GM19324 (cell line): ENCODE measurements around the gene TCAIM.

ENCODE experiments used
- ATAC-seq: cut with Tn5 transposase; IDR thresholded peaks from one replicate; pipeline ENCODE4 v1.9.1; 2021; ENCODE audit warnings: mild to moderate bottlenecking, moderate library complexity; ENCODE audit not compliant: unreplicated experiment, low FRiP score

The TCAIM gene

GRCh38 chr3:44338010-44338827 is at the start of gene TCAIM:
TCAIM (plus strand) TSS chr3:44338766; CDS start chr3:44354783, 16,017 bp downstream.
- peak; percentile 98 for ATAC-seq

GRCh38 chr3:44289882-44290462 is 48.6 kb upstream of the TCAIM start:
- ATAC-seq = no peak

DNA sequence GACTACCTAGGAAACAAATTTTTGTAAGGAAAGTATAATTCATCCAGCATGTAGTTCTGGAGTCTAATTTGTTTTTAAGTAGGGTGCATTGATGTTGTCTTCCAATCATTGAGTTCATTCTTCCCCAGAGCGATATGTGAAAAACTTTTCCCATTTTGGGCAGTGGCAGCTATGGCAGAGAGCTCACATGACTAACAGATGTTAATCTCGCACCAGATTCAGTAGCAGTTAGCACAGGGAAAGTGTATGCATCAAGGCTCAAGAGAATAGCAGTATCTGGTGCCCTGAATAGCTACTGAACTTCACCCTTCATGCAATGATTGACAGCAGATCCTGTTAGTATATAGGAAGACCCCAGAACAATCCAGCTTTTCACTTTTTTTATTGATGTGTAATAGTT is 46.3 kb upstream of the TCAIM start:
- no peak for ATAC-seq

DNA sequence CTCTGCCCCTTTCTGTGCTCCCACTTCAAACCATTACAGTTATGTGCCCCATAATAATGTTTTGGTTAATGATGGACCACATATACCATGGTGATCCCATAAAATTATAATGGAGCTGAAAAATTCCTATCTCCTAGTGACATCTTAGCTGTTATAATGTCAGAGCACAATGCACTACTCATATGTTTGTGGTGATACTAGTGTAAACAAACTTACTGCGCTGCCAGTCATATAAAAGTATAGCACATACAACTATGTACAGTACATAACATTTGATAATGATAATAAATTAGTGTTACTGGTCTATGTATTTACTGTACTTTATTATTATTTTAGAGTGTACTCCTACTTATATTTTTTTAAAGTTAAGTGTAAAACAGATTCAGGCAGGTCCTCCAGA is 45.6 kb upstream of the TCAIM start:
- no peak for ATAC-seq

- ATAC-seq = no peak
These were observed 41.3 kb upstream of the TCAIM start for GRCh38 chr3:44297255-44297654.

- ATAC-seq = no peak
These were observed 36.8 kb upstream of the TCAIM start for GRCh38 chr3:44301746-44302145.

GRCh38 chr3:44309500-44309899 is 29.1 kb upstream of the TCAIM start:
- no peak for ATAC-seq

DNA sequence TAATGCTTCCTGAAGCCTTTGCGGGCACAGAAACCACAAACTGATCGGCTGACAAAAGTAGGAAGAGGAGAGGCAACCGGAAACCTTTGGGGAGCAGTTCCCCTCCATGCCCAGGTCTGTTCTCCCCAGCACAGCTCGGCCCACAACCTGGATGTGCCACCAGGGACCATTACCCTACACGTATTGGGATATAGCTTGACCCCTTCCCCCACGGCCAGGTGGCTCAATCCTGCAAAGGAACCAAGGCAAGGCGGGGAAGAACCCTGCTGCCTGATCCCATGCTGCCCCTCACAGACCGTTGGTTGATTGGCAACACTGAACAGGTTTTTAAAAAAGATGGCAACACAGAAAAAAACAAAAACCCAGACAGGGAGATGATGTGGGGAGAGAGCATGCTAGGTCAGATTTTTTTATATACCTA is 19.7 kb upstream of the TCAIM start:
- no peak for ATAC-seq

DNA sequence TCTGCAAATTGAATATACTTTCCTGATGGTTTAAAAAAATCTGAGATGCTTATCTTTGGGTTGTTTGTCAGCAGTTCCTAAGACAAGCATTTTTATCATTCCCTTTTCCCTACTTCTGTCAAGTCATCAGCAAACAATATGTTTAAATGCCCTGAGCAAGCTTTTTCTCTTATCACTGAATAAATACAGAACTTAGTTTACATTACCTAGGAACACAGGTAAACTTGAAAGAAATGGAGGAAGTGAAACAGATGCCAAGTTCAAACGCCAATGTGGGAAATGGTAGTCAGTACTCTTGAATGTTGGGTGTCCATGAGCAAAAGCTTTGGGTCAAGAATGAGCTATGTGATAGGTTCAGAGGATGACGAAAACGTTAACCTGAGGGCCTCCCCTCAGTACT is 17.2 kb upstream of the TCAIM start:
- ATAC-seq = no peak

DNA sequence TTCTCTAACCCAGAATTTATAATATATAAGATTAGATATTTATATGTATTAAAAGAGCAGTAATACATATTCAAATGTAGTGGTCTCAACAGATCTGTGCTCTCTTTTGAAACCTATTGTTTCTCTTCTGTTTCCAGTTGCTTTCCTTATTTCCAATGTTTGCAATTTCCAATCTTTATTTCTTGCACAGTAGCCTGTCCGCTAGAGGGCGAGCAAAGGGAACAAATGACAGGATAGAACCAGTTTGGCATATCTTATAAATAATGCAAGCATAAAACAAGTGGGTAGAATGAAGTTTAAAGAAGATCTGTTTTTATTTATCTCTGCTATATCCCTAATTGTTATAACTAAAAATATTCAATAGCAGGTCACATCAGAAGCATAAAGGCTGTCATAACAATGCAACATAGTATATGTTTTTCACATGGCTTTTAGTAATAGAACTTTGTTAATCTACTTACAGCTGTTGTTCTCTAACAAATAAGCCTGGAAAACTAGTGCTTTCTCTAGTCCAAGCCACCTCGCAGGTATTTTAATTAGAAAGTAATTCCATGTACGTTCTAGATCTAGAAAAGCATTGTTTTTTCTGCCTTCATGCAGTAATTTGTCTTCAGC is 15.1 kb upstream of the TCAIM start:
- no peak for ATAC-seq

GRCh38 chr3:44324584-44324983 is 14.0 kb upstream of the TCAIM start:
- ATAC-seq = no peak

GRCh38 chr3:44326019-44326418 is 12.5 kb upstream of the TCAIM start:
- ATAC-seq = no peak

DNA sequence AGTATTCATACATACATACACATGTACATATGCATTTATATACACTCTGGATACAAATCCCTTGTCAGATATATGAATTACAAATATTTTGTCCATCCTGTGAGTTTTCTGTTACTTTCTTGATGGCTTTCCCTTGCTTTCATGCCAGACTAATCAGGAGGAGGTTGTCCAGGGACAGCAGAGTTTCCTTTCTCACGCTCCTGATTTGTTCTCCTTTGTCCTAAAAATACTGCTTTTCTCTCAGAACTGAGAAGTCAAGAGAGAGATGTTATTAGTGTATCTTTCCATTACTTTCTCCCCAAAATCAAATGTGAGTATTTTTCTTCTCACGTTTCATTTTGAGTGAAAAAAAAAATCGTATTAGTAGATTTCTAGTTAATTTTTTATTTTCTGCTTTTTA is 12.1 kb upstream of the TCAIM start:
- ATAC-seq = no peak

GRCh38 chr3:44329946-44330345 is 8.6 kb upstream of the TCAIM start:
- ATAC-seq = no peak

GRCh38 chr3:44330444-44330843 is 8.1 kb upstream of the TCAIM start:
- no peak for ATAC-seq

DNA sequence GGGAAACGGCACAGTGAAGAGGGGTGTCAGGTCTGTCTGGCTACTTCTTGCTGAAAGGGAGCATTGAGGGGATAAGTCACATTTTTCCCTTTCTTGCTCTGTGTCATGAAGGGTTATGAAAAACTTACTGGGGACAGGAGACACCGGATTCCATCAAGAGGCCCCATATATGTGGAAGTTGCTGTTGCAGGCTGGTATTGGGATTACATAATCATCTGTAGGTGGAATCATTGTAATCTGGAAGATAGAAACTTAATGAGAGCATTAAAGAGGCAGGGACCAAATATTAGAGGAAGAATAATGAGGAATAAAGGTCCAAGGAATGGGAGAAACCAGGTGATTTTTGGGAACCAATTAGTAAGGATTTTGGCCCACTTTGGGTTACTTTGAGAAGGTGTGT is 4.2 kb upstream of the TCAIM start:
- ATAC-seq = no peak

DNA sequence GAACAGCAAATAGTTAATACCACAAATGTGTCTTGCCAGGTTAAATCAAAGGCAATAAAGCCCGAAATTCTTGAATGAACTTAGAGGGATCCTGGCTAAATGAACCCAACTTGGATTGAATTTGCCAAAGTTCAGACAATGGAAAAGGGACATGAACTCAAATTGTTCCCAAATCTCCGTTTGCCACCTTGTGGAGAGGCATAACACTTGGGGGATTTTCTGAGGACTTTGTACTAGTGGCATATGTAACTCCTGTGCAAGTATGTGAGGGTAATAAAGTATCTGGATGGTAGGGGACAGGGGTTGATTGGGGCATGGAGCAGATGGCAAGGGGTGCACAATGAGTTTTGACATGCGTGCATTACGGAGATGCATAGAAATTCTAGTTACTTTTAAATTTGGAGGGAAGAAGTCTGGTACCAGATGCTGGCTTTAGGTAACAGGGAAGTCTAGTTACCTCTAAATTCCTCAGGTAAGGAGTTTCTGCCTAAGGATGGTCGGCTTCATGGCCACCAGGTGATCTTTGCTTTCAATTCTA is 1.2 kb upstream of the TCAIM start:
- ATAC-seq = no peak

GRCh38 chr3:44338828-44339127 is 212 bp downstream of the TCAIM start:
- no peak for ATAC-seq

DNA sequence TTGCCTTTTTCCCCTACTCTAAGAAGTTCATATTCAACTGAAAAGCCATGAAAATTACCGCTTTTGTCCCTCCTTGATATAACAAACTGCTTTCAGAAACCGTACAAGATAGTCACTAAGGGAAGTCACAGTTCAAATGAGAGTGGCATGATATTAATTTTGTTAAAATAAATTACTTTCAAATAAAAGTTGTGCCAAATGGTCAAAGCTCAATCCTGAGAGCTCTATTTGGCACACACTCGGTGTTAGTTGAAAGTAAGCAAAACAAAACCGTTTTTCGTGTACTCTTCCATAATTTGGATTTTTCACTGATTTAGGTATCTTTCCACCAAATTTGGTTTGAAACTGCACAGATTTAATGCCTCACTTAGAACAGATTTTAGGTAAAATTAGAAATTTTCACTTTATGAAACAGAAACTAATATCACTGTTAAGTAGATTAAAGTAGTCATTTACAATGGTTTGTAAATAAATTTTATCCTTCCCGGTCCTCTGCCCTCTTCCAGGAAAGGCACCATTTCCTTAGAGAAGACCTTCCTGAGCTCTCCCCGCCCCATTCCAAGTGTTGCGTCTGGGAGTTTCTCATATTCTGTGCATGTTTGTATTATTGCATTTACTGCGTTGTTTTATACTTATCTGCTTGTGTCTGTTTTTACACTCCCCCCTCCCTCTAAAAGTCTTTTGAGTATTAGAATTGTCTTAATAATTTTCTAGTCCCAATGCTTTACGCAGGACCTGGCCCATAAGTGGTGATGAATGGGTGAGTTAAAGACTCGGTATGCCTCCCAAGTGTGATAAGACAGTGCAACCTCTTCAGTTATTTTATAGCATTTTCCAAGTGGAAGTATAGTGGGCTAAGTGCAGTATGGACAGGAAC is 853 bp downstream of the TCAIM start:
- no peak for ATAC-seq

GRCh38 chr3:44340058-44340395 is 1.5 kb downstream of the TCAIM start:
- no peak for ATAC-seq
